Lower leg skin (tissue), 4 donors: ENCODE data around the gene FPGS. TPM values are rescaled to one million over a fixed set of nuclear protein-coding genes. Genes with fewer than 3 reads are reported as not detected.

Experiments used
- DNase-seq, 2 donors: peaks; one replicate each; pipeline ENCODE4 v3.0.0-alpha.2; 2019; ENCODE audit warnings: low spot score in 2 of 2
- H3K4me3 ChIP-seq: fragments of 200-600 bp; sonication (generic); 2 replicates; pipeline ENCODE4 v1.5.1; 2017; ENCODE audit warnings: mild to moderate bottlenecking, low read depth; ENCODE audit not compliant: poor library complexity, severe bottlenecking
- CTCF ChIP-seq, 3 donors: fragments of 450-650 bp; IDR thresholded peaks; one replicate each; pipeline ENCODE4 v1.5.1; 2016; ENCODE audit warnings: antibody characterized with exemption in 3 of 3, mild to moderate bottlenecking in 3 of 3, moderate library complexity in 2 of 3
- POLR2A ChIP-seq, 2 donors: fragments of 450-650 bp; IDR thresholded peaks; one replicate each; pipeline ENCODE4 v1.6.1; 2016 to 2017; ENCODE audit warnings: antibody characterized with exemption in 2 of 2, mild to moderate bottlenecking in 1 of 2, moderate library complexity in 1 of 2
- WGBS, 2 donors: methylation state at CpG; one replicate each; pipeline ENCODE4 v1.1.5; 2018; 5-methylcytosine and 5-hydroxymethylcytosine counted together
- intact Hi-C: fragments of 100-400 bp; cut with DNase I; formaldehyde crosslinking; loops from one replicate; pipeline ENCODE4 v1.15.0; 2023; ENCODE audit warnings: low total_unique reads
- total RNA-seq, 4 donors: library from RNA; depleted of rRNA; stranded (reverse); fragments of >200 nt; gene quantifications; one replicate each; pipeline ENCODE4 v1.1.0, GENCODE V29; 2016

Gene FPGS
- total RNA-seq, 4 donors from 2014 or later, result 21.3 to 46.5 (median 37.4) TPM

GRCh38 chr9:127769929-127770582 lies 32.6 kb upstream of the FPGS start:
- intact Hi-C loops, result no loop called here
- no peak overlapping the region for H3K4me3 ChIP-seq
- no peak for DNase-seq
- TF ChIP-seq CTCF (IDR thresholded peaks at IDR 0.05), result no peak
- no peak for TF ChIP-seq POLR2A (IDR thresholded peaks at IDR 0.05)
- 78 to 81% methylated on average over 4 of the region's 4 CpGs for WGBS, 2 donors

GRCh38 chr9:127770583-127770904 lies 32.1 kb upstream of the FPGS start:
- 61 to 66% methylated on average over 3 of the region's 3 CpGs for WGBS, 2 donors
- no peak overlapping the region for H3K4me3 ChIP-seq
- intact Hi-C loops, result no loop called here
- TF ChIP-seq CTCF (IDR thresholded peaks at IDR 0.05), result no peak
- TF ChIP-seq POLR2A (IDR thresholded peaks at IDR 0.05), result no peak
- DNase-seq, result no peak

GRCh38 chr9:127770905-127771569 lies 31.6 kb upstream of the FPGS start:
- WGBS, 2 donors, result 2 to 3% methylated on average over 27 to 43 of the region's 43 CpGs
- intact Hi-C loops, result no loop called here
- DNase-seq, result peak; percentile 97 to 100
- no peak for TF ChIP-seq POLR2A (IDR thresholded peaks at IDR 0.05)
- H3K4me3 ChIP-seq, result peak overlapping the region; percentile 32

GRCh38 chr9:127771570-127772189 lies 31.0 kb upstream of the FPGS start:
- no peak for DNase-seq
- intact Hi-C loops, result no loop called here
- H3K4me3 ChIP-seq, result no peak overlapping the region
- TF ChIP-seq POLR2A (IDR thresholded peaks at IDR 0.05), result no peak
- TF ChIP-seq CTCF (IDR thresholded peaks at IDR 0.05), result no peak
- WGBS, 2 donors, result 3 to 5% methylated on average over 11 to 18 of the region's 19 CpGs

- DNase-seq, result no peak
- no peak overlapping the region for H3K4me3 ChIP-seq
- WGBS, 2 donors, result 88 to 94% methylated on average over 5 of the region's 5 CpGs
- no peak for TF ChIP-seq POLR2A (IDR thresholded peaks at IDR 0.05)
- TF ChIP-seq CTCF (IDR thresholded peaks at IDR 0.05), result no peak
- intact Hi-C loops, result no loop called here
Observed at GRCh38 chr9:127772603-127773002, 30.1 kb upstream of the FPGS start.

- TF ChIP-seq CTCF (IDR thresholded peaks at IDR 0.05) (no peak), POLR2A (IDR thresholded peaks at IDR 0.05) (no peak)
- DNase-seq, result no peak
- intact Hi-C loops, result no loop called here
- H3K4me3 ChIP-seq, result no peak overlapping the region
- 88 to 92% methylated on average over 3 of the region's 3 CpGs for WGBS, 2 donors
Observed at GRCh38 chr9:127773272-127773671, 29.4 kb upstream of the FPGS start.
